Erythroblast (primary cell): ENCODE results near the gene CEP20.

ENCODE experiments used
- GATA1 ChIP-seq: IDR thresholded peaks from 2 replicates; pipeline ENCODE4 v1.6.1; 2011; ENCODE audit warnings: low read depth, mild to moderate bottlenecking, control low read depth, low read length, moderate library complexity
- POLR2A ChIP-seq: IDR thresholded peaks from 2 replicates; pipeline ENCODE4 v1.6.1; 2011; ENCODE audit warnings: mild to moderate bottlenecking, low read length

- TF ChIP-seq POLR2A (no peak), GATA1 (no peak)
Measured at GRCh38 chr16:15832241-15832640, 56.2 kb downstream of the CEP20 start.
